Right lobe of liver (tissue), 6 donors: ENCODE results near the gene PLXNB1. TPM values are rescaled to one million over a fixed set of nuclear protein-coding genes. Genes with fewer than 3 reads are reported as not detected.

ENCODE experiments used
- ATAC-seq, 4 donors: fragments of 200-7000 bp; cut with Tn5 transposase; one replicate each; pipeline ENCODE4 v1.9.1; 2020; ENCODE audit warnings: mild to moderate bottlenecking in 4 of 4, moderate library complexity in 4 of 4
- DNase-seq, 3 donors: peaks; one replicate each; pipeline ENCODE4 v3.0.0-alpha.2; 2020
- H3K27ac ChIP-seq, 3 donors: fragments of 200-600 bp; one replicate each; pipeline ENCODE4 v1.8.0; 2022
- H3K27me3 ChIP-seq, 2 donors: fragments of 200-600 bp; one replicate each; pipeline ENCODE4 v1.8.0; 2022
- H3K36me3 ChIP-seq, 4 donors: fragments of 200-600 bp; sonication (generic) in 1 of 4; one replicate each; pipeline versions ENCODE4 v1.5.1 to v1.8.0; 2017 to 2022; ENCODE audit warnings: control low read depth in 1 of 4
- H3K4me1 ChIP-seq, 4 donors: fragments of 200-600 bp; sonication (generic) in 1 of 4; one replicate each; pipeline versions ENCODE4 v1.5.1 to v1.8.0; 2017 to 2022; ENCODE audit warnings: control low read depth in 1 of 4
- H3K4me3 ChIP-seq, 3 donors: fragments of 200-600 bp; one replicate each; pipeline ENCODE4 v1.8.0; 2022
- H3K9me3 ChIP-seq, 4 donors: fragments of 200-600 bp; sonication (generic) in 1 of 4; one replicate each; pipeline versions ENCODE4 v1.5.1 to v1.8.0; 2017 to 2022; ENCODE audit warnings: control low read depth in 1 of 4
- CTCF ChIP-seq, 4 donors: fragments of 200-600 bp in 3 of 4; fragments of 450-650 bp in 1 of 4; IDR thresholded peaks; one replicate each; pipeline versions ENCODE4 v1.5.1 to v1.8.0; 2016 to 2022; ENCODE audit warnings: antibody characterized with exemption in 4 of 4, mild to moderate bottlenecking in 2 of 4
- POLR2A ChIP-seq: fragments of 450-650 bp; IDR thresholded peaks from one replicate; pipeline ENCODE4 v1.6.1; 2017; ENCODE audit warnings: antibody characterized with exemption, mild to moderate bottlenecking
- WGBS: methylation state at CpG from one replicate; pipeline ENCODE4 v1.1.6; 2018; ENCODE audit warnings: low coverage, low lambda C conversion rate; ENCODE audit not compliant: insufficient coverage; ENCODE audit errors: missing lambda C conversion rate; 5-methylcytosine and 5-hydroxymethylcytosine counted together
- intact Hi-C, 2 donors: fragments of 100-400 bp; cut with DNase I; formaldehyde crosslinking; loops; one replicate each; pipeline versions ENCODE4 v1.11.2 to v1.14.1; 2022
- total RNA-seq, 6 experiments: library from RNA; depleted of rRNA in 2 of 6; stranded (reverse); fragments of >200 nt in 2 of 6; fragmentation: NEBNext Ultra II Directional in 3 of 6; extraction: Animal tissue kit (Norgen Biotek cat#: 25700) in 3 of 6; gene quantifications; one replicate each; pipeline versions ENCODE4 v1.1.0 to v1.2.4, GENCODE V29; 2016 to 2023
- donor health status: DM: no; HTN: yes; CAD: no.
- donor health status: DM: no; HTN: no; CAD: no.
- donor health status: DM: no; HTN: no; CAD: no.
- donor health status: DM: no; HTN: yes; CAD: no.
- donor health status: DM: no; HTN: yes; CAD: no.

The PLXNB1 gene
- total RNA-seq, 6 experiments from 2014 or later, result 65.9 to 132 (median 86.5) TPM

GRCh38 chr3:48467473-48468267 lies 37.8 kb upstream of the PLXNB1 start:
- peak overlapping the region in 1 of 3 donors; percentile 55 for H3K4me3 ChIP-seq
- intact Hi-C loops, result loop anchor here in 1 of 2 donors (5.0 kb wide), 1 partner anchor 35 kb away; the partner anchor contains the start of gene SHISA5
- no peaks in the 10 kb centered on the region for H3K27me3 ChIP-seq
- 35% methylated on average over 6 of the region's 7 CpGs for WGBS
- H3K36me3 ChIP-seq, result peaks cover 0 to 10% (median 1%) of the 10 kb centered on the region in 4 donors
- H3K27ac ChIP-seq, result peak overlapping the region; percentile 92 to 99 (median 98)
- DNase-seq (peak in 1 of 3 donors; percentile 63), ATAC-seq (no peak)
- H3K4me1 ChIP-seq, result peaks cover 2 to 72% (median 35%) of the 10 kb centered on the region in 4 donors
- H3K9me3 ChIP-seq, result no peaks in the 10 kb centered on the region
- TF ChIP-seq CTCF (IDR thresholded peaks at IDR 0.05) (no peak), POLR2A (no peak)

GRCh38 chr3:48467110-48467454 lies 37.2 kb upstream of the PLXNB1 start:
- intact Hi-C loops, result loop anchor here in 1 of 2 donors (5.0 kb wide), 1 partner anchor 35 kb away; the partner anchor contains the start of gene SHISA5
- no peaks in the 10 kb centered on the region for H3K27me3 ChIP-seq
- WGBS, result no CpG with 5 or more reads among the region's 9 CpGs
- peak overlapping the region; percentile 92 to 99 (median 98) for H3K27ac ChIP-seq
- H3K36me3 ChIP-seq, result peaks cover 0 to 10% (median 1%) of the 10 kb centered on the region in 4 donors
- no peak for DNase-seq
- peak overlapping the region; percentile 37 to 55 (median 55) for H3K4me3 ChIP-seq
- ATAC-seq, result no peak
- H3K4me1 ChIP-seq, result peaks cover 2 to 71% (median 35%) of the 10 kb centered on the region in 4 donors
- H3K9me3 ChIP-seq, result no peaks in the 10 kb centered on the region
- no peak for TF ChIP-seq POLR2A
- TF ChIP-seq CTCF (IDR thresholded peaks at IDR 0.05), result no peak

GRCh38 chr3:48466386-48467109 lies 36.7 kb upstream of the PLXNB1 start:
- intact Hi-C loops, result loop anchor here in 1 of 2 donors (5.0 kb wide), 1 partner anchor 36 kb away; the partner anchor contains the start of gene SHISA5
- peaks cover 2 to 66% (median 32%) of the 10 kb centered on the region in 4 donors for H3K4me1 ChIP-seq
- DNase-seq, result peak; percentile 42 to 66 (median 62)

More at GRCh38 chr3:48466386-48467109, 36.7 kb upstream of the PLXNB1 start:
- WGBS, result 40% methylated on average over 2 of the region's 19 CpGs
- Histone ChIP-seq H3K27me3 (no peaks in the 10 kb centered on the region), H3K27ac (peak overlapping the region; percentile 92 to 99 (median 98)), H3K9me3 (no peaks in the 10 kb centered on the region), H3K36me3 (peaks cover 0 to 10% (median 1%) of the 10 kb centered on the region in 4 donors), H3K4me3 (peak overlapping the region; percentile 37 to 55 (median 55))
- TF ChIP-seq POLR2A (no peak), CTCF (IDR thresholded peaks at IDR 0.05) (no peak)
- peak in 2 of 4 donors; percentile 0 to 1 for ATAC-seq
